GM18909 (cell line): ENCODE results near the gene CEACAM1.
"Not testable (repeated sequence)": the region's sequence is repeated elsewhere in the genome, so short reads cannot be mapped to it uniquely, and the experiment has no call there.

Experiments used
- ATAC-seq: cut with Tn5 transposase; IDR thresholded peaks from one replicate; pipeline ENCODE4 v1.9.1; 2021; ENCODE audit warnings: mild to moderate bottlenecking; ENCODE audit not compliant: unreplicated experiment, poor library complexity

Gene CEACAM1

GRCh38 chr19:42550521-42550920, 22.2 kb upstream of the CEACAM1 start:
- not testable (repeated sequence) for ATAC-seq

GRCh38 chr19:42549067-42549466, 20.8 kb upstream of the CEACAM1 start:
- ATAC-seq = not testable (repeated sequence)

DNA sequence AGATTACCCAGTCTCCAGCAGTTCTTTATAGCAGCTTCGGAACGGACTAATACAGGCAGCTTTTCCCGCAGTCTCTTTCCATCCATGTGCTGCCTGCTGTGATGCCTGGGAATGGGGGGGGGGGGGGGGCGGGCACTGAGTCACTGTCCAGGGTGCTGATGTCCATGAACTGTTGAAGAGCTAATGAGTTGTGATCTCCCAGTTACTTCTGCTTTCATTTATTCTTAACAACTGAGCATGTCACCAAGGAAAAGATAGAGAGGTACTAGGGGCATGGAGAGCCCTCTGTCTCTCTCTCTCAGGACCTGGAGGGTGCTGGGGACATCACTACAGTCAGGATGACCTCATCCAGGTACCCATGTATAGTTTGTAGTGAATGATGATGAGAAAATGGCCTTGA, 20.3 kb upstream of the CEACAM1 start:
- no peak for ATAC-seq

- no peak for ATAC-seq
These were observed 19.6 kb upstream of the CEACAM1 start for GRCh38 chr19:42547929-42548328.

DNA sequence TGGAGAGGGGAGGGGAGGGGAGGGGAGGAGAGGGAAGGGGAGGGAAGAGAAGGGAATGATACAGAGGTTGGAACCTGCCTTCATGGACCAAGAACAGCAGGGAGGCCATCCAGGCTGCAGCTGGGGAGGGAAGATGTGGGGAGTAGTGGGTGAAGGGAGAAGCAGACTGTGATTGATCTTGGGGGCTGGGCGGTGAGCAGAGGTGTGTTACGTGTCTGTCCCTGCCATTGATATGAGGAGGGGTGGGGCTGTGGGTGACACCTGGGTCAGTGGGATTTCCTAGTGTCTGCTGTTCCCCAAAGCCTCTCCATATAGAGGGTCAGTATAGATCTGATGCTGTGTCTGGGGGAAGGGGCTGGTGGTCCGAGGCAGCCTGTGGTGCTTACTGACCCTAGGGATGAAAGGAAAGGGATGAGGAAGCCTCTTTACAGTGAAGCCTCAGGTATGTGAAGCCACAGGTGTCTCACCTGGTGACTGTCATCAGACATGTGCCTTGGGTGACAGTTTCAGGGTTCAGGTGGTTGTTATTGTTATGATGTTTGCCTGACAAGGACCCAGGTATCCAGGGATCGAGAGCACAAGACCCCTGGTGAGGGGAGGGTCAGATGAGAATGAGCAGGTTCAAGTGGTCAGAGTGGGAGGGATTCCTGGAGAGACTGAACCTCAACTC, 18.7 kb upstream of the CEACAM1 start:
- ATAC-seq = no peak

DNA sequence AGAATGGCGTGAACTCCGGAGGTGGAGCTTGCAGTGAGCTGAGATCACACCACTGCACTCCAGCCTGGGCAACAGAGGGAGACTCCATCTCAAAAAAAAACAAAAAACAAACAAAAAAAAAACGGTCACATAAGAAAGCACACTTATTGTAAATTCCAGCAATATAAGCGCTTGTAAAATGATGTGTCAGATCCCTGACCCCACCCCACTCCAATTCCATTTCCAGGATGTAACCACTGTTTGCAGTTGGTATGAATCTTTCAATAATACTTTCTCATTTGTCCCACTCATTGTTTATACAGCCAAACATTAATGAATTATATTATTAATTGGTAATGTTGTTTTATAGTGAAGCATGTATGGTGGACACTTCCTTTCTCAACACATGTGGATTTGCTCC, 15.9 kb upstream of the CEACAM1 start:
- ATAC-seq = no peak

GRCh38 chr19:42542791-42543190, 14.5 kb upstream of the CEACAM1 start:
- ATAC-seq = no peak

- no peak for ATAC-seq
These were observed 11.8 kb upstream of the CEACAM1 start for GRCh38 chr19:42540071-42540553.

DNA sequence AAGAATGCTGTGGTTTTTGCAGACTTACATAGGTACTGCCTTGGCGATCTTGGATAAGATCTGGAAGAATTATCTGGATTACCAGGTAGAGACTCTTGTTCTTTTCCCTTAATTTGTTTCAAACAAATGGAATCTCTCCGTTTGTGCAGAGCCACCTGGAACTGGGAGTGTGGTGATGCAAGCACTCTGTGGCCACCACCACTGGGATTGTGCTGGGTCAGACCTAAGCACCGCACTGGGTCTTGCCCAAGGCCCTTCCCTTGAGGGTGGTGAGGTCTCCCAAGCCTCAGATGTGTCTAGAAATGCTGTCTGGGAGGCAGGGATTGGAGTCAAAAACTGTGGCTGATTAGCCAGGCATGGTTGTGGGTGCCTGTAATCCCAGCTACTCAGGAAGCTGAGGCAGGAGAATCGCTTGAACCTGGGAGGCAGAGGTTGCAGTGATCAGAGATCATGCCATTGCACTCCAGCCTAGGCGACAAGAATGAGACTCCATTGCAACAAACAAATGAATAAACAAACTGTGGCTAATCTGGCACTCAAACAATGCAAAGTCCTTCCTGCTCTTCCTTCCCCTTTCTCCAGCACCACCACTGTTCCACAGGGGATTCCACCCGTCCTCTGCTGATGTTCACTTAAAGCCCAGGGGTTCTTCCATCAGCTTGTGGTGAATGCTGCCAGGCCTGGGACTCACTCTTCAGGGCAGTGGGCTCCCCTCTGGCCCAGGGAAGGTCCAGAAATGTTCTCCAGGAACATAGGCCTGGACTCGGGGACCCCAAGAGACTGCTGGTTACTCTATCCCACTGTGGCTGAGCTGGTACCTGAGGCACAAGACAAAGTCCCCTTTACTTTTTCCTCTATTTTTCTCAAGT, 10.8 kb upstream of the CEACAM1 start:
- ATAC-seq = no peak

- ATAC-seq = not testable (repeated sequence)
These were observed 7.0 kb upstream of the CEACAM1 start for GRCh38 chr19:42535276-42535675.

DNA sequence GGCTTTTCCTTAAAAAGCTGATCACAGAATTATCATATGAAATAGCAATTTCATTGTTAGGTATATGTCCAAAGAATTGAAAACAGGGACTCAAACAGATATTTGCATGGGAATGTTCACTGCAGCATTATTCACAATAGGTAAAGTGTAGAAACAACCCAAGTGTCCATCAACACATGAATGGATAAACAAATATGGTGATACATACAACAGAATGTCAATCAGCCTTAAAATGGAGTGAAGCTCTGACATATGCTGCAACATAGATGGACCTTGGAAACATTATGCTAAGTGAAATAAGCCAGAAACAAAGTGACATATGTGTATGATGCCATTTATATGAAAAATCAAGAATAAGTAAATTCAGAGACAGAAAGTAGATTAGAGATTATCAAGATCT, 6.1 kb upstream of the CEACAM1 start:
- ATAC-seq = no peak

GRCh38 chr19:42532891-42533290, 4.6 kb upstream of the CEACAM1 start:
- ATAC-seq = no peak

- no peak for ATAC-seq
These were observed 3.0 kb upstream of the CEACAM1 start for GRCh38 chr19:42531313-42531712.

GRCh38 chr19:42529248-42529764, 1.0 kb upstream of the CEACAM1 start:
- peak; percentile 46 for ATAC-seq

- ATAC-seq = no peak
These were observed 3.3 kb downstream of the CEACAM1 start for GRCh38 chr19:42524943-42525342.

- ATAC-seq = no peak
These were observed 4.0 kb downstream of the CEACAM1 start for GRCh38 chr19:42524250-42524649.

GRCh38 chr19:42522262-42522661, 6.0 kb downstream of the CEACAM1 start:
- not testable (repeated sequence) for ATAC-seq

GRCh38 chr19:42521346-42522030, 6.8 kb downstream of the CEACAM1 start:
- ATAC-seq = no peak

DNA sequence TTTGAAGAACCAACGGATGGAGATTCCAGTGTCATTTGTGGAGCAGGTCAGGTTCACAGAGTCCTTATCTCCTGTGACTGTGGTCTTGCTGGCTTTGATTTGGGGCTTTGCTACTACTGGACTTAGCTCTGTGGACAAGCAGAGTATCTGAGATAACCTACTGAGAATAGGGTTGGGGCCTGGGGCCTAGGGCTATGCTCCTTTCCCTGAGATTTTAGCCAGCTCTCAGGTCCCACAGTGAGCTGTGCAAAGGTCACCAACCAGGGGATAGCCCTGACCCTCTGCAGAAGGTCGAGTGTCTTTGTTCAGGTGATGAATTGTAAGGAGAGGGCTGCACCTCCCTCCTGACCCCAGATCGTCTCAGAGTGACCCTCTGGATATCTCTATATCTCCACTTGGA, 9.2 kb downstream of the CEACAM1 start:
- ATAC-seq = no peak

- ATAC-seq = no peak
These were observed 11.5 kb downstream of the CEACAM1 start for GRCh38 chr19:42516771-42517170.
